OCI-LY7 (cell line): ENCODE data around the gene PLVAP. TPM values are rescaled to one million over a fixed set of nuclear protein-coding genes. Genes with fewer than 3 reads are reported as not detected.

Experiments used
- BruUV-seq: library from RNA; stranded (reverse); fragments of 400-500 nt; replicated peaks from 2 replicates; lab custom pipeline; 2021; lab: Mats Ljungman, UMichigan
- CTCF ChIA-PET: fragments of 300-600 bp; sonication (Branson Sonifier 250); formaldehyde crosslinking; loops from one replicate; lab custom pipeline; 2022; ENCODE audit warnings: antibody characterized with exemption; ENCODE audit not compliant: unreplicated experiment; lab: Charles Lee
- POLR2A ChIA-PET: fragments of 300-600 bp; sonication (Branson Sonifier 250); formaldehyde crosslinking; loops from one replicate; lab custom pipeline; 2022; ENCODE audit warnings: antibody characterized with exemption; lab: Charles Lee
- DNase-seq: peaks from one replicate; pipeline ENCODE4 v3.0.0-alpha.2; 2015; ENCODE audit warnings: low spot score
- H2AFZ ChIP-seq: fragments of 200-600 bp; sonication (generic), shearing (Covaris generic); 2 replicates; pipeline ENCODE4 v1.6.1; 2014; ENCODE audit warnings: mild to moderate bottlenecking, antibody characterized with exemption, low read length, moderate library complexity
- H3K27ac ChIP-seq: fragments of 200-600 bp; sonication (generic); 2 replicates; pipeline ENCODE4 v1.5.1; 2014; ENCODE audit warnings: mixed run types, low read depth, mild to moderate bottlenecking, moderate library complexity, low read length, inconsistent platforms; ENCODE audit not compliant: poor library complexity, severe bottlenecking
- H3K36me3 ChIP-seq: fragments of 200-600 bp; sonication (generic); 2 replicates; pipeline ENCODE4 v1.6.1; 2014; ENCODE audit warnings: mild to moderate bottlenecking, antibody characterized with exemption, low read length, moderate library complexity, mixed read lengths; ENCODE audit not compliant: insufficient read depth
- H3K4me1 ChIP-seq: fragments of 200-600 bp; sonication (generic); 2 replicates; pipeline ENCODE4 v1.5.1; 2014; ENCODE audit warnings: mild to moderate bottlenecking, low read length; ENCODE audit not compliant: insufficient read depth, poor library complexity, severe bottlenecking
- H3K4me2 ChIP-seq: fragments of 200-600 bp; sonication (generic); 2 replicates; pipeline ENCODE4 v1.6.1; 2014; ENCODE audit warnings: mild to moderate bottlenecking, low read length
- H3K4me3 ChIP-seq: fragments of 200-600 bp; sonication (generic); 2 replicates; pipeline ENCODE4 v1.5.1; 2014; ENCODE audit warnings: mild to moderate bottlenecking, low read depth, low read length; ENCODE audit not compliant: poor library complexity, severe bottlenecking
- H3K79me2 ChIP-seq: fragments of 200-600 bp; sonication (generic); 2 replicates; pipeline ENCODE4 v1.6.1; 2016; ENCODE audit warnings: low read depth, mild to moderate bottlenecking, low read length, moderate library complexity, mixed read lengths; ENCODE audit not compliant: insufficient read depth
- H3K9me2 ChIP-seq: fragments of 200-600 bp; sonication (generic); 2 replicates; pipeline ENCODE4 v1.6.1; 2016; ENCODE audit warnings: mild to moderate bottlenecking, low read length, mixed read lengths; ENCODE audit not compliant: insufficient read depth
- H3K9me3 ChIP-seq: fragments of 200-600 bp; sonication (generic); 2 replicates; pipeline ENCODE4 v1.6.1; 2014; ENCODE audit warnings: mild to moderate bottlenecking, mixed run types, low read length, mixed read lengths
- H4K20me1 ChIP-seq: fragments of 200-600 bp; sonication (generic); 2 replicates; pipeline ENCODE4 v1.6.1; 2014; ENCODE audit warnings: mild to moderate bottlenecking, antibody characterized with exemption, low read length, moderate library complexity, mixed read lengths; ENCODE audit not compliant: insufficient read depth
- EZH2phosphoT487 ChIP-seq: fragments of 200-600 bp; sonication (generic); IDR thresholded peaks from 2 replicates; pipeline ENCODE4 v1.6.1; 2018; ENCODE audit warnings: low read depth, borderline replicate concordance, mild to moderate bottlenecking, mixed run types, antibody characterized with exemption, low read length, moderate library complexity, mixed read lengths
- intact Hi-C: fragments of 100-400 bp; cut with micrococcal nuclease; formaldehyde crosslinking; loops from one replicate; pipeline ENCODE4 v1.10.0; 2022; ENCODE audit not compliant: unreplicated experiment
- total RNA-seq, 2 experiments: library from RNA; depleted of rRNA in 1 of 2; stranded (reverse); fragments of >200 nt in 1 of 2; shearing (Covaris generic) in 1 of 2; gene quantifications; 2 replicates each; pipeline ENCODE4 v1.2.3, GENCODE V29; 2014 to 2022
- TF ChIP-seq, protein P1 (sequence below): fragments of 200-600 bp; sonication (generic); conservative IDR thresholded peaks from 2 replicates; pipeline ENCODE4 v1.5.1; 2014; ENCODE audit warnings: mild to moderate bottlenecking, antibody characterized with exemption, low read length, moderate library complexity, mixed read lengths

The PLVAP gene
- total RNA-seq, 2 experiments from 2014 or later = 0.16 to 1.5 TPM

DNA sequence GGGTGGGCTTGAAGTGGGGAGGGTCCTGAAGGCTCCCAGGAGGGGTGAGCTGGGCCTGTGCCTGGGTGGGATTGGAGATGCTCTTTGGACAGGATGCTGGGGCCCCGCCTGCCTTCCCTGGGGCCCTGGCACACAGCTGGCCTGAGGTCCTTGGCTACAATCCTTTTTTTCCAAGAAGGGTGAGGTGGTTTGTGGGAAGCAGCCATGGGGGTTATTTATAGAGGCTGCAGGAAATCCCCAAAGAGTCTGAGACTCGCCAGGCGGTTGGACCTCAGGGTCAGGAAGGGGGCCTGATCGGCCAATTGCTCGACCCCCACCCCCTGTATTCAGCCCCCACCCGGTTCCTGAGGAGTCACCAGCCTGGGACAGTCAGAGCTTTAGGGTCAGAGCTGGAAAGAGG, 29.8 kb downstream of the PLVAP start:
- Histone ChIP-seq H3K27ac (no peak overlapping the region), H3K4me3 (no peak overlapping the region), H3K4me1 (peaks cover 31% of the 10 kb centered on the region), H2AFZ (no peak overlapping the region), H4K20me1 (no peaks in the 10 kb centered on the region), H3K9me2 (no peaks in the 10 kb centered on the region), H3K4me2 (no peak overlapping the region), H3K36me3 (peaks cover 17% of the 10 kb centered on the region), H3K79me2 (no peaks in the 10 kb centered on the region), H3K9me3 (no peaks in the 10 kb centered on the region)
- ChIA-PET CTCF (no interaction called here), POLR2A (interaction anchor here (0.9 kb wide), 1 partner anchor 26 kb away, joined by 3 read pairs; no protein-coding TSS in a partner anchor)
- DNase-seq = no peak
- intact Hi-C loops = loop anchor here (2.0 kb wide), 1 partner anchor 119 kb away; no protein-coding TSS in a partner anchor
- BruUV-seq = no TSS peak
- no peak for TF ChIP-seq EZH2phosphoT487
- TF ChIP-seq, protein P1, sequence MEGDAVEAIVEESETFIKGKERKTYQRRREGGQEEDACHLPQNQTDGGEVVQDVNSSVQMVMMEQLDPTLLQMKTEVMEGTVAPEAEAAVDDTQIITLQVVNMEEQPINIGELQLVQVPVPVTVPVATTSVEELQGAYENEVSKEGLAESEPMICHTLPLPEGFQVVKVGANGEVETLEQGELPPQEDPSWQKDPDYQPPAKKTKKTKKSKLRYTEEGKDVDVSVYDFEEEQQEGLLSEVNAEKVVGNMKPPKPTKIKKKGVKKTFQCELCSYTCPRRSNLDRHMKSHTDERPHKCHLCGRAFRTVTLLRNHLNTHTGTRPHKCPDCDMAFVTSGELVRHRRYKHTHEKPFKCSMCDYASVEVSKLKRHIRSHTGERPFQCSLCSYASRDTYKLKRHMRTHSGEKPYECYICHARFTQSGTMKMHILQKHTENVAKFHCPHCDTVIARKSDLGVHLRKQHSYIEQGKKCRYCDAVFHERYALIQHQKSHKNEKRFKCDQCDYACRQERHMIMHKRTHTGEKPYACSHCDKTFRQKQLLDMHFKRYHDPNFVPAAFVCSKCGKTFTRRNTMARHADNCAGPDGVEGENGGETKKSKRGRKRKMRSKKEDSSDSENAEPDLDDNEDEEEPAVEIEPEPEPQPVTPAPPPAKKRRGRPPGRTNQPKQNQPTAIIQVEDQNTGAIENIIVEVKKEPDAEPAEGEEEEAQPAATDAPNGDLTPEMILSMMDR = no peak

GRCh38 chr19:17346109-17346671, 31.0 kb downstream of the PLVAP start:
- no peaks in the 10 kb centered on the region for H3K79me2 ChIP-seq
- H3K36me3 ChIP-seq = peaks cover 28% of the 10 kb centered on the region
- BruUV-seq = no TSS peak
- no peaks in the 10 kb centered on the region for H4K20me1 ChIP-seq
- POLR2A ChIA-PET = interaction anchor here (0.5 to 0.8 kb wide), 2 partner anchors 21 to 59 kb away, joined by 3 read pairs; partner anchors contain the start of gene BST2
- no peak overlapping the region for H3K4me2 ChIP-seq
- no peaks in the 10 kb centered on the region for H3K9me2 ChIP-seq
- no peak for TF ChIP-seq EZH2phosphoT487
- TF ChIP-seq, protein P1 = peak; percentile 88
- intact Hi-C loops = loop anchor here (1.0 to 2.0 kb wide), 2 partner anchors 40 to 121 kb away; no protein-coding TSS in a partner anchor
- H3K27ac ChIP-seq = no peak overlapping the region
- no peak overlapping the region for H2AFZ ChIP-seq
- H3K9me3 ChIP-seq = no peaks in the 10 kb centered on the region
- H3K4me1 ChIP-seq = peaks cover 25% of the 10 kb centered on the region
- DNase-seq = peak; percentile 75
- CTCF ChIA-PET = interaction anchor here (1.1 kb wide), 1 partner anchor 14 kb away, joined by 4 read pairs; no protein-coding TSS in a partner anchor
- H3K4me3 ChIP-seq = no peak overlapping the region

DNA sequence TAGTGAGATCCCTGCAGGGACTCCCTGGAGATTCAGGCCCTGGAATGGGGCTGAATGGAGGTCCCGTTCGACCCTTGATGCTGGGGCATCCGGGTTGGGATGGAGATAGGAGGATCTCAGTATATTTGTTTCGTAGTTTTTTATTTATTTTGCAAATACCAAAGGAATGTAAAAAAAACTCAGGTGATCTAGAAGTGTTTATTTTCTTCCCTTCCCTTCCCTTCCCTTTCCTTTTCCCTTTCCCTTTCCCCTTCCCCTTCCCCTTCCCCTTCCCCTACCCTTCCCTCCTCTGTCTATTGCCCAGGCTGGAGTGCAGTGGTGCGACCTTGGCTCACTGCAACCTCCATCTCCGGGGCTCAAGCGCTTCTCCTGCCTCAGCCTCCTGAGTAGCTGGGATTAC, 35.3 kb downstream of the PLVAP start:
- peaks cover 7% of the 10 kb centered on the region; the same call in 1 of the 2 replicates for H4K20me1 ChIP-seq
- H3K4me1 ChIP-seq = peaks cover 19% of the 10 kb centered on the region
- no peak overlapping the region for H3K4me2 ChIP-seq
- peaks cover 45% of the 10 kb centered on the region for H3K36me3 ChIP-seq
- BruUV-seq = no TSS peak
- TF ChIP-seq, protein P1 = no peak
- TF ChIP-seq EZH2phosphoT487 = no peak
- H3K4me3 ChIP-seq = no peak overlapping the region
- no peak for DNase-seq
- no peak overlapping the region for H2AFZ ChIP-seq
- H3K9me3 ChIP-seq = no peaks in the 10 kb centered on the region
- no peak overlapping the region for H3K27ac ChIP-seq
- POLR2A ChIA-PET = no interaction called here
- intact Hi-C loops = no loop called here
- peaks cover 12% of the 10 kb centered on the region; the same call in 1 of the 2 replicates for H3K79me2 ChIP-seq
- H3K9me2 ChIP-seq = no peaks in the 10 kb centered on the region
- CTCF ChIA-PET = no interaction called here
